ENCODE data around the gene RRBP1. TPM values are rescaled to one million over a fixed set of nuclear protein-coding genes. Genes with fewer than 3 reads are reported as not detected.

The RRBP1 gene
- total and polyA plus RNA-seq, 4 donors: 75.4 to 202 (median 130) TPM

- Histone ChIP-seq H3K27ac (ENCODE audit: low read depth in 1 of 2, low read length in 2 of 2) (no peak overlapping the region), H3K4me3 (ENCODE audit: low read depth in 1 of 3, low read length in 3 of 3) (no peak overlapping the region), H3K9ac (ENCODE audit: low read depth in 1 of 2, low read length in 2 of 2) (no peak overlapping the region), H3K36me3 (ENCODE audit: control insufficient read depth in 4 of 4, insufficient read depth in 3 of 4, low read depth in 1 of 4, low read length in 3 of 4) (no peaks in the 10 kb centered on the region), H3K4me1 (ENCODE audit: control insufficient read depth in 4 of 4, insufficient read depth in 4 of 4, low read length in 3 of 4) (peaks cover 0 to 8% (median 6%) of the 10 kb centered on the region in 4 donors), H3K9me3 (ENCODE audit: control insufficient read depth in 4 of 4, low read length in 3 of 4) (no peaks in the 10 kb centered on the region), H3K27me3 (ENCODE audit: control insufficient read depth in 4 of 4, insufficient read depth in 4 of 4, low read length in 3 of 4) (no peaks in the 10 kb centered on the region)
- 96% methylated on average over 1 of the region's 1 CpG for WGBS
- DNase-seq (ENCODE audit: low spot score): no peak
- TF ChIP-seq NR2F2 (IDR thresholded peaks at IDR 0.05) (no peak), TAF1 (conservative IDR thresholded peaks at IDR 0.05) (no peak), JUND (IDR thresholded peaks at IDR 0.05) (no peak), RAD21 (IDR thresholded peaks at IDR 0.05) (no peak), EGR1 (IDR thresholded peaks at IDR 0.05; ENCODE audit: low read depth in 2 of 2) (no peak), RXRA (IDR thresholded peaks at IDR 0.05) (no peak), HNF4G (IDR thresholded peaks at IDR 0.05) (no peak), FOXA1 (IDR thresholded peaks at IDR 0.05) (no peak), MAX (IDR thresholded peaks at IDR 0.05) (no peak), GABPA (IDR thresholded peaks at IDR 0.05 in 1 of 2, conservative IDR thresholded peaks at IDR 0.05 in 1 of 2) (no peak), SP1 (IDR thresholded peaks at IDR 0.05) (no peak), YY1 (IDR thresholded peaks at IDR 0.05) (no peak), FOXA2 (IDR thresholded peaks at IDR 0.05) (no peak), CTCF (IDR thresholded peaks at IDR 0.05; ENCODE audit: low read depth, low read length, missing input control) (no peak), HNF4A (conservative IDR thresholded peaks at IDR 0.05) (no peak)
- TF ChIP-seq, protein P1, sequence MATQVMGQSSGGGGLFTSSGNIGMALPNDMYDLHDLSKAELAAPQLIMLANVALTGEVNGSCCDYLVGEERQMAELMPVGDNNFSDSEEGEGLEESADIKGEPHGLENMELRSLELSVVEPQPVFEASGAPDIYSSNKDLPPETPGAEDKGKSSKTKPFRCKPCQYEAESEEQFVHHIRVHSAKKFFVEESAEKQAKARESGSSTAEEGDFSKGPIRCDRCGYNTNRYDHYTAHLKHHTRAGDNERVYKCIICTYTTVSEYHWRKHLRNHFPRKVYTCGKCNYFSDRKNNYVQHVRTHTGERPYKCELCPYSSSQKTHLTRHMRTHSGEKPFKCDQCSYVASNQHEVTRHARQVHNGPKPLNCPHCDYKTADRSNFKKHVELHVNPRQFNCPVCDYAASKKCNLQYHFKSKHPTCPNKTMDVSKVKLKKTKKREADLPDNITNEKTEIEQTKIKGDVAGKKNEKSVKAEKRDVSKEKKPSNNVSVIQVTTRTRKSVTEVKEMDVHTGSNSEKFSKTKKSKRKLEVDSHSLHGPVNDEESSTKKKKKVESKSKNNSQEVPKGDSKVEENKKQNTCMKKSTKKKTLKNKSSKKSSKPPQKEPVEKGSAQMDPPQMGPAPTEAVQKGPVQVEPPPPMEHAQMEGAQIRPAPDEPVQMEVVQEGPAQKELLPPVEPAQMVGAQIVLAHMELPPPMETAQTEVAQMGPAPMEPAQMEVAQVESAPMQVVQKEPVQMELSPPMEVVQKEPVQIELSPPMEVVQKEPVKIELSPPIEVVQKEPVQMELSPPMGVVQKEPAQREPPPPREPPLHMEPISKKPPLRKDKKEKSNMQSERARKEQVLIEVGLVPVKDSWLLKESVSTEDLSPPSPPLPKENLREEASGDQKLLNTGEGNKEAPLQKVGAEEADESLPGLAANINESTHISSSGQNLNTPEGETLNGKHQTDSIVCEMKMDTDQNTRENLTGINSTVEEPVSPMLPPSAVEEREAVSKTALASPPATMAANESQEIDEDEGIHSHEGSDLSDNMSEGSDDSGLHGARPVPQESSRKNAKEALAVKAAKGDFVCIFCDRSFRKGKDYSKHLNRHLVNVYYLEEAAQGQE (IDR thresholded peaks at IDR 0.05): no peak
- TF ChIP-seq, protein P2, sequence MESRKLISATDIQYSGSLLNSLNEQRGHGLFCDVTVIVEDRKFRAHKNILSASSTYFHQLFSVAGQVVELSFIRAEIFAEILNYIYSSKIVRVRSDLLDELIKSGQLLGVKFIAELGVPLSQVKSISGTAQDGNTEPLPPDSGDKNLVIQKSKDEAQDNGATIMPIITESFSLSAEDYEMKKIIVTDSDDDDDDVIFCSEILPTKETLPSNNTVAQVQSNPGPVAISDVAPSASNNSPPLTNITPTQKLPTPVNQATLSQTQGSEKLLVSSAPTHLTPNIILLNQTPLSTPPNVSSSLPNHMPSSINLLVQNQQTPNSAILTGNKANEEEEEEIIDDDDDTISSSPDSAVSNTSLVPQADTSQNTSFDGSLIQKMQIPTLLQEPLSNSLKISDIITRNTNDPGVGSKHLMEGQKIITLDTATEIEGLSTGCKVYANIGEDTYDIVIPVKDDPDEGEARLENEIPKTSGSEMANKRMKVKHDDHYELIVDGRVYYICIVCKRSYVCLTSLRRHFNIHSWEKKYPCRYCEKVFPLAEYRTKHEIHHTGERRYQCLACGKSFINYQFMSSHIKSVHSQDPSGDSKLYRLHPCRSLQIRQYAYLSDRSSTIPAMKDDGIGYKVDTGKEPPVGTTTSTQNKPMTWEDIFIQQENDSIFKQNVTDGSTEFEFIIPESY (IDR thresholded peaks at IDR 0.05): no peak
- TF ChIP-seq, protein P3, sequence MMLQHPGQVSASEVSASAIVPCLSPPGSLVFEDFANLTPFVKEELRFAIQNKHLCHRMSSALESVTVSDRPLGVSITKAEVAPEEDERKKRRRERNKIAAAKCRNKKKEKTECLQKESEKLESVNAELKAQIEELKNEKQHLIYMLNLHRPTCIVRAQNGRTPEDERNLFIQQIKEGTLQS (IDR thresholded peaks at IDR 0.05): no peak
Measured at GRCh38 chr20:17598013-17598550, 84.0 kb downstream of the RRBP1 start.
